Immature natural killer cell (primary cell): Measurements from ENCODE around the gene SPTLC2. TPM values are rescaled to one million over a fixed set of nuclear protein-coding genes. Genes with fewer than 3 reads are reported as not detected.

Experiments
- DNase-seq, 3 donors: peaks; one replicate each; pipeline ENCODE4 v3.0.0; 2022; ENCODE audit warnings: mixed read lengths in 1 of 3
- H3K27ac Mint-ChIP-seq, 6 donors: one replicate each; pipeline ENCODE4 v1.8.0; 2020; ENCODE audit warnings: mixed read lengths in 6 of 6, mild to moderate bottlenecking in 5 of 6, inconsistent platforms in 4 of 6, moderate library complexity in 3 of 6
- H3K27me3 Mint-ChIP-seq, 3 donors: one replicate each; pipeline ENCODE4 v1.8.0; 2020 to 2021; ENCODE audit warnings: low read depth in 3 of 3, mild to moderate bottlenecking in 3 of 3, mixed read lengths in 3 of 3, moderate library complexity in 3 of 3, inconsistent platforms in 1 of 3
- H3K36me3 Mint-ChIP-seq, 3 donors: one replicate each; pipeline ENCODE4 v1.8.0; 2020; ENCODE audit warnings: mixed read lengths in 3 of 3, inconsistent platforms in 2 of 3, mild to moderate bottlenecking in 2 of 3
- H3K4me1 Mint-ChIP-seq, 2 donors: one replicate each; pipeline ENCODE4 v1.8.0; 2020; ENCODE audit warnings: inconsistent platforms in 2 of 2, mild to moderate bottlenecking in 2 of 2, mixed read lengths in 2 of 2, moderate library complexity in 1 of 2
- H3K4me3 Mint-ChIP-seq, 5 donors: one replicate each; pipeline ENCODE4 v1.8.0; 2020; ENCODE audit warnings: mild to moderate bottlenecking in 5 of 5, mixed read lengths in 5 of 5, inconsistent platforms in 3 of 5, moderate library complexity in 3 of 5
- H3K9me3 Mint-ChIP-seq, 6 donors: one replicate each; pipeline ENCODE4 v1.8.0; 2020; ENCODE audit warnings: mild to moderate bottlenecking in 6 of 6, mixed read lengths in 6 of 6, inconsistent platforms in 4 of 6, moderate library complexity in 3 of 6
- polyA plus RNA-seq, 3 donors: library from polyadenylated mRNA; unstranded; fragments of 300-500 nt; fragmentation: Illumina TruSeq; gene quantifications; one replicate each; pipeline ENCODE4 v1.2.3, GENCODE V29; 2021

The SPTLC2 gene
- polyA plus RNA-seq, 3 donors from 2014 or later = 25.2 to 35.2 (median 32.3) TPM

DNA sequence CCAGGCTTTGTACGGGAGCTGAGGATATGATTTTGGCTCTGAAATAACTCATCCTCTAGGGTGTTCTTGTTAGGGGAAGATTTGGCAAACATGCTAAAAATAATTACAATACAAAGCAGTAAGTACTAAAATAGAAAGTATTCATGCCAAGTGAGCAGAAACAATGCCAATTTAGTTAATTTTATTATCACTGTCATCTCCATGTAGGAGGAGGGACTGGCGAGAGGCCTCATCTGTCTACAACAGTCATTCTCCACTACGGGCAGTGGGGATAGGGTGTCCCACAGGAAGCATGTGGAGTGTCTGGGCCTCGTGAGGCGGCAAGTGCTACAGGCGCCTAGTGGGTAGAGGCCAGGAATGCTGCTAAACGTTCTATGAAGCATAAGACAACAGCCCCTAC, 121.1 kb downstream of the SPTLC2 start:
- no peak for DNase-seq
- Mint-ChIP-seq H3K27ac (no peak overlapping the region), H3K27me3 (peaks cover 7 to 11% (median 10%) of the 10 kb centered on the region in 3 donors), H3K9me3 (no peaks in the 10 kb centered on the region), H3K4me3 (no peak overlapping the region), H3K4me1 (peaks cover 5 to 6% of the 10 kb centered on the region in 2 donors), H3K36me3 (no peaks in the 10 kb centered on the region)

- Mint-ChIP-seq H3K4me3 (no peak overlapping the region), H3K9me3 (no peaks in the 10 kb centered on the region), H3K36me3 (no peaks in the 10 kb centered on the region), H3K27ac (no peak overlapping the region), H3K4me1 (no peaks in the 10 kb centered on the region), H3K27me3 (peaks cover 2 to 6% (median 3%) of the 10 kb centered on the region in 3 donors)
- no peak for DNase-seq
These were observed 125.4 kb downstream of the SPTLC2 start for GRCh38 chr14:77491056-77491455.

DNA sequence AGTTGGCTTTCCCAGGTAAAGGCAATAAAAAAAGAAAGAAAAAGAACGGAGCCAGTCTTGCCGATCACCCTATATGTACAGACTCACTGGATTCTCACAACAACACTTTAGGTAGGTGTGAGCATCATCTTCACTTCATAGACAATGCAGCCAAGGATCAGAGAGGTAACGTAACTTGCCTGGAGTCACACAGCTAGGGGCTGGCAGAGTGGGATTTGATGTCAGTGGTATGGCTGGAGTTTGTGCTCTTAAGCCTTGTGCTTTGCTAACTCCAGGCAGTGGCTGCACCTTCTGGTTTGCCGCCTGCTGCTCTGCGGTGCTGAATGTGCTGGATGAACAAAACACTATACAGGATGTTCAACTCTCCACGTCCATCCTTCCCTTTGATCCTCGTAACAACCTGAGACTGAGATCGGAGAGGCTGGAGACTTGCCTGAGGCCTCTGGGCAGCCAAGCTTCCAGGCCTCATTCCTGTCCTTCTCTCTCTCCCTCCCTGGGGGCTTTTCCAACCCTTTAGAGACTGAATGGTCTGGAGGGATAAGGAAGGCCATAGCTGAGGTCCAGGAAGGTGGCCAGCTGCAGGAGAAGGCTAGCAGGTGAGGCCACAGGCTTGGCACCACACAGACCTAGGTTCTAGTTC, 126.0 kb downstream of the SPTLC2 start:
- Mint-ChIP-seq H3K27me3 (peaks cover 0 to 4% (median 2%) of the 10 kb centered on the region in 3 donors), H3K36me3 (no peaks in the 10 kb centered on the region), H3K4me3 (no peak overlapping the region), H3K4me1 (no peaks in the 10 kb centered on the region), H3K9me3 (no peaks in the 10 kb centered on the region), H3K27ac (no peak overlapping the region)
- DNase-seq = no peak

DNA sequence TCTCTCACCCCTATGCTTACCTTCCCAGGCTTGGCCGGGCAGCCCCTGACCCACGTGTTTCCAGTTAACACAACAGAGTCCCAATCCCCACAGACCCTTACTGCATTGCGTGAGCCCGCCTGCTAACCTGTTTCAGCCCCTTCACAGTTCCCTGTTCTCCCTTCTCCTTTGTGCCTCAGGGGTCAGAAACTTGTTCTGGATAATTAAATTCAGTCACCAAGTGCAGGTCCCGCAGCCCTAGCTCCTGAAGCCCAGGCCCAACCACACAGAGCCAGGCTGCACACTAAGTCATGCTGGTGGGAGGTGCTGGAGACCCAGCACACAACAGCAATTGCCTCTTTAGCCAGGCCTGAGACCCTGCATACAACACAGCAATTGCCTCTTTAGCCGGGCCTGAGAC, 127.4 kb downstream of the SPTLC2 start:
- no peaks in the 10 kb centered on the region for H3K4me1 Mint-ChIP-seq
- no peak for DNase-seq
- no peaks in the 10 kb centered on the region for H3K9me3 Mint-ChIP-seq
- peak overlapping the region in 1 of 6 donors; percentile 43 for H3K27ac Mint-ChIP-seq
- no peaks in the 10 kb centered on the region for H3K36me3 Mint-ChIP-seq
- no peak overlapping the region for H3K4me3 Mint-ChIP-seq
- H3K27me3 Mint-ChIP-seq = peaks cover 0 to 4% (median 0%) of the 10 kb centered on the region in 3 donors

DNA sequence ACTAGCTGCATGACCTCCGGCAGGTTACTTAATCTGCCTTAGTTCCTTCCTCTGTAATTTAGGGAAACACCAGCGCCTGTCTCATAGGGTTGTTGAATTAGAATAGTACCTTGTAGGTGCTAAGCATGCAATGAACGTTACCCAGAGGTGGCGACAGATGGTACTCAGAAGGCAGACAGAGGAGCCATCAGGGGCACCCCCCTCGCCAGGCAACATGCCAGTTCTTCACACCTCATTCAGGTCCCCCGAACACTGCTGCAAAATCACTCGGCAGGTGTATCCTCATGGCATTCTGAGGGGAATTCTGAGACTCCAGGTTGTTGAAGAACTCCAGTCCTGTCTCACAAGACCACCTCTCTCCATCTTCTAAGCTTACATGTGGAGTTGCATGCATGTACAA, 127.9 kb downstream of the SPTLC2 start:
- H3K27me3 Mint-ChIP-seq = peaks cover 0 to 2% (median under 1%) of the 10 kb centered on the region in 3 donors
- no peak overlapping the region for H3K27ac Mint-ChIP-seq
- H3K4me3 Mint-ChIP-seq = no peak overlapping the region
- DNase-seq = no peak
- no peaks in the 10 kb centered on the region for H3K4me1 Mint-ChIP-seq
- no peaks in the 10 kb centered on the region for H3K36me3 Mint-ChIP-seq
- no peaks in the 10 kb centered on the region for H3K9me3 Mint-ChIP-seq

DNA sequence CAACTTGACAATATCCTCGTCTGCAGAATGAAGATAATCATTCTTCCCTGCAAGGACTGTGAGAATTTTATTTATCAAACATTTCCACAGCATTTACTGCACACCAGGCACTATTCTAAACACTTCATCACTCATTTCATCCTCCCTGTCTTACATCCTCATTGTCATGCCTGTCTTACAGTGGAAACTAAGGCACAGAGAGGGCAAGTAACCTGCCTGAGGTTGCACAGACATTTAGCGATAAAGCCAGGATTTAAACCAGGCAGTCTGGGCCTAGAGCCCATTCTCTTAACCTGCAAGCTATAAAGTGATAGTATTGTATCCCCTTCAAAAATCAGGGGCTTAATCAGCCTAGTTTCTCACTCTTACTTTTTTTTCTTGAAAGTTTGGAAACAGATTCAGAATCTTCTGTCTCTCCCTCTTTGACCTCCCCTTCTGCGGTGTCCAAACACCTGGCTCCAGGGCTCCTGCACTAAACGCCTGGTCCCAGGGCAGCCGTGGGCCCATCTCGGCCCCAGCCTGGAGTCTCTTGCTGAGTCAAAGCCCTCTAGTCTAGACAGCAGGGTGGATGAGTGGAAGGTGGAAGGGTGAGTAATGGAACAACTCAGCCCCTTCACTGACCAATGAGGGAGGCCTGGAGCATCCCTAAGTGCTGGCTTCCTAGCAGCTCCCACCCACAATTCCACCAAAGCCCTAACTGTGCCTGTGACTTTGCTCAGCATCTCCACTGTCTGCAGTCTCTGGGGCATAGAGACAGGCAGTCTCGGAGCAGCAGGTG, 130.3 kb downstream of the SPTLC2 start:
- Mint-ChIP-seq H3K4me1 (no peaks in the 10 kb centered on the region), H3K36me3 (no peaks in the 10 kb centered on the region), H3K4me3 (no peak overlapping the region), H3K27ac (no peak overlapping the region), H3K9me3 (no peaks in the 10 kb centered on the region), H3K27me3 (peaks cover 0 to 2% (median 0%) of the 10 kb centered on the region in 3 donors)
- DNase-seq = no peak

- Mint-ChIP-seq H3K4me1 (no peaks in the 10 kb centered on the region), H3K27ac (no peak overlapping the region), H3K4me3 (no peak overlapping the region), H3K36me3 (no peaks in the 10 kb centered on the region), H3K9me3 (no peaks in the 10 kb centered on the region), H3K27me3 (peaks cover 0 to 2% (median 0%) of the 10 kb centered on the region in 3 donors)
- DNase-seq = no peak
These were observed 131.2 kb downstream of the SPTLC2 start for GRCh38 chr14:77485256-77485655.

DNA sequence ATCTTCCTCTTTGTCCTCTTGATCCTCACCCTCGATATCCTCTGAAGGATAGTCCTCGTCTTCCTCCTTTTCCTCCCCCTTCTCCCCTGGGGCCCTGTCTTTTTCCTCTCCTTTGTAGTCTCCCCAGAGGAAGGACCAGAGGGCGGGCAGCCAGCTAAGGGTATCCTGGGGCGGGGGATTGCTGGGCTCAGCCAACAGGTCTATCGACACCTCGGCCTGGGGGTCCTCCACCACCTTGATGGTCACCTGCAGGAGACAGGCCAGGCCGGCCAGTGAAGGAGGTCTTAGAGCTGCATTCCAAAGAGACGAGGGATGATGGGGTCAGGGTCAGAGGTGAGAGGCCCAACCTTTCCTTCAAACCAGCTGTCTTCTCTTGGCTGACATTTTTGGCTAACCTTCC, 134.0 kb downstream of the SPTLC2 start:
- Mint-ChIP-seq H3K4me3 (no peak overlapping the region), H3K27me3 (peaks cover 0 to 3% (median 1%) of the 10 kb centered on the region in 3 donors), H3K27ac (no peak overlapping the region), H3K36me3 (no peaks in the 10 kb centered on the region), H3K9me3 (no peaks in the 10 kb centered on the region), H3K4me1 (no peaks in the 10 kb centered on the region)
- no peak for DNase-seq

GRCh38 chr14:77478796-77479195, 137.6 kb downstream of the SPTLC2 start:
- no peaks in the 10 kb centered on the region for H3K9me3 Mint-ChIP-seq
- H3K36me3 Mint-ChIP-seq = no peaks in the 10 kb centered on the region
- no peaks in the 10 kb centered on the region for H3K4me1 Mint-ChIP-seq
- H3K27ac Mint-ChIP-seq = no peak overlapping the region
- H3K4me3 Mint-ChIP-seq = no peak overlapping the region
- H3K27me3 Mint-ChIP-seq = peaks cover 1 to 6% (median 4%) of the 10 kb centered on the region in 3 donors
- no peak for DNase-seq

DNA sequence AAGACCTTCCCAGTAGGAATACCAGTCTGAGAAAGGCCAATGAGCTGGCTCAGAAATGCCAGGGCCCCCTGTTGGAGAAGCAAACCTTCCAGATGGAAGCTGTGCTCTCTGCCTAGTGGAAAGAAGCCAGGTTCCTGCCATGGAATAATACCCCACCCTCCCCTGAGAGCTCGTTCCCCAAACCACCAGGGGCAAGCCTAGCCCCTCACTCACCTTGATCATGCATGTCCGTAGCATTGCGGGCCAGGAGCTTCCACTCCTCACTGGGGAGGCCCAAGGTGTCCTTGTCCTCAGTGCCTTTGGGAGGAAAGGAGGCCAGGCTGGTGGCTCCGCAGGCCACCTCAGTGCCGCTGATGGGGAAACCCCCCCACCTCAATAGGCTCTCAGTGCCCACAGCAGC, 138.4 kb downstream of the SPTLC2 start:
- DNase-seq = no peak
- H3K36me3 Mint-ChIP-seq = no peaks in the 10 kb centered on the region
- H3K27ac Mint-ChIP-seq = no peak overlapping the region
- no peaks in the 10 kb centered on the region for H3K9me3 Mint-ChIP-seq
- H3K4me3 Mint-ChIP-seq = no peak overlapping the region
- peaks cover 1 to 5% (median 4%) of the 10 kb centered on the region in 3 donors for H3K27me3 Mint-ChIP-seq
- no peaks in the 10 kb centered on the region for H3K4me1 Mint-ChIP-seq

DNA sequence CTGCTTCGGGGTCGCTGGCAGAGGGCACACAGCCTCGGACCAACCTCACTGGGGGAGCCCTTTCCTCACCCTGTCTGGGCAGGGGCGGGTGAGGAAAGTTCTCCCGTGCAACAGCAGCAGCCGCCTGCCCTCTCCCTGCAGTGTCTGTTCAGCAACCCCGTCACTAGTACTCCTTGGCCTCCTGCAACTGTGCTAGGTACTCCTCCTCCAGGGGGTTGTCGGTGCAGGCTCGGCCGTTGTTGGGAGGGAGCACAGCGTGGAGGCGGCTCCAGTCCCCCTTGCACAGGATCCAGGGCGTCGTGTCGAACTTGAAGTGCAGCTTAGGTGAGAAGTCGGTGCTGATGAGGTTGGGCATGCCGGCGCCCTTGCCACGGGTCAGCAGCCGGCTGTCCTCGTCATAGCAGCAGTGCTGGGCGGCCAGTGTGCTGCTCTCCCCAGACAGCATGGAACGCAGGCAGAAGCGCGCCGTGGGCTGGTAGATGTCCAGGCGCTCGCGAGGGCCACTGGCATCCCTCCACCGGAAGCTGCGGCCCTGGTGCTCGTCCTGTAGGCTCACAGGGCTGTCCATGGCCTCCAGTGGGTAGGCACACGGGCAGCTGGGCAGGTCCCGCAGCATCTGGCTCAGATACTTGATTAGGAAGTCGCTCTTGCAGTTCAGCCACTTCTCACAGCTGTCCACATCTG, 140.9 kb downstream of the SPTLC2 start:
- H3K9me3 Mint-ChIP-seq = no peaks in the 10 kb centered on the region
- no peak for DNase-seq
- H3K27ac Mint-ChIP-seq = no peak overlapping the region
- H3K4me3 Mint-ChIP-seq = no peak overlapping the region
- H3K4me1 Mint-ChIP-seq = no peaks in the 10 kb centered on the region
- no peaks in the 10 kb centered on the region for H3K36me3 Mint-ChIP-seq
- peaks cover 1 to 5% (median 4%) of the 10 kb centered on the region in 3 donors for H3K27me3 Mint-ChIP-seq

DNA sequence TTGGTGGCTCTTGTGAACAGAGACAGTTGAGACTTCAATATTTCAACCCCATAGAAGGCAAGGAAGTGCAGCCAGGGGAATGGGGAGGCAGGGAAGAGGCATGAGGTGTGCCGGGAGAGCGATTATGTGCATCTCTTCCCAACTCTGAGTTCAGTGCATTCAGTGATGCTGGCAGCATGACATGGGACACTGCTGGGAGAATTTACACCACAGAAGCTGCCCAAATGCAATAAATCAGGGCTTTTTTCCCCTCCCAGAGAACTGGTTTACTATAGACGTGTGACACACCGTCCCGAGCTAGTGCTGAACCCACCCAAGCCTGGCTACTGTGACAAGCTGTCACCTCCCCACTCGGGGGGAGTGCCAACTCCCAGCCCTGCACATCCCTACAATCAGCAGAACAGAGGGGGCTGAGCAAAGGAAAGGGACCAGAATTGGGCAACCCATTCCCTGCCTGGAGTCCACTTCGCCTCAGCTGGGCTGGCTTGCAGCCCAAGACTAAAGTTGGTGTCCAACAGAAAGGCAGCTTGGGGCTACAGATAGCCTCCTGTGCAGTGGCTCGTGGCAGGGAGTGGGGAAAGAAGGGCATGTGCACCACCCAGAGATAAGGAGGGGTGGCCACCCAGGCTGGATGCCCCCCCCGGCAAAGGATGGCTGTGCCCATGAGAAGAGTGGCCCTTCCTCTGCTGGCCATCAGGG, 141.8 kb downstream of the SPTLC2 start:
- H3K9me3 Mint-ChIP-seq = no peaks in the 10 kb centered on the region
- H3K4me3 Mint-ChIP-seq = no peak overlapping the region
- H3K27ac Mint-ChIP-seq = no peak overlapping the region
- peaks cover 1 to 4% (median 3%) of the 10 kb centered on the region in 3 donors for H3K27me3 Mint-ChIP-seq
- peaks cover 0 to 3% (median 1%) of the 10 kb centered on the region in 3 donors for H3K36me3 Mint-ChIP-seq
- DNase-seq = no peak
- no peaks in the 10 kb centered on the region for H3K4me1 Mint-ChIP-seq

DNA sequence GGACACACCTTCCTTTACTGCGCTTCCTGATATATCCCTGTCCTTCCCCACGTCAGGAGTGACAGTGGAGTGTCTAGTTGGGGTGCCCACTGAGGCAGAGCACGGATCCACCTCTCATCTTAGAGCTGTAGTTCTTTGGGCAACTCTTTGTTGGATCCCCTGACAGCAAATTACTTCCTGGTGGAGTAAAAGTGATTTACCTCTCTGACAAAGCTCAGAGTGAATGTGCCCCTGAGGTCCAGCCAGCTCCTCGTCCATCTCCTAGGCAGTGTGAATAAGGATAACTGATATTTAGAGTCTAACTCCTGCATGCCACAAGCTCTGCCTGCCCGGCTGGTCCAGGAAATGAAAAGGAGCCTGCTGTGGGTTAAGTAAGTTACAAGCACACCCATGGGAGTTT, 142.5 kb downstream of the SPTLC2 start:
- Mint-ChIP-seq H3K9me3 (no peaks in the 10 kb centered on the region), H3K4me3 (no peak overlapping the region), H3K27ac (no peak overlapping the region), H3K4me1 (no peaks in the 10 kb centered on the region), H3K36me3 (peaks cover 0 to 10% (median 9%) of the 10 kb centered on the region in 3 donors), H3K27me3 (peaks cover 0 to 4% (median 3%) of the 10 kb centered on the region in 3 donors)
- no peak for DNase-seq
